CD1c-positive myeloid dendritic cell (primary cell): ENCODE measurements around the gene CUBN.
A peak's percentile ranks its signal among the peaks of the same experiment; 100 is the strongest.

Experiments
- DNase-seq: peaks from one replicate; pipeline ENCODE4 v3.0.0-alpha.2; 2016; ENCODE audit errors: extremely low spot score

The CUBN gene

GRCh38 chr10:16989826-16990293, 139.8 kb downstream of the CUBN start:
- DNase-seq: no peak

GRCh38 chr10:16988900-16989299, 140.7 kb downstream of the CUBN start:
- DNase-seq: no peak

- no peak for DNase-seq
Observed at GRCh38 chr10:16987976-16988610, 141.5 kb downstream of the CUBN start.

- DNase-seq: no peak
Observed at GRCh38 chr10:16987206-16987621, 142.4 kb downstream of the CUBN start.

- DNase-seq: no peak
Observed at GRCh38 chr10:16986406-16987205, 143.0 kb downstream of the CUBN start.

- DNase-seq: no peak
Observed at GRCh38 chr10:16986082-16986405, 143.6 kb downstream of the CUBN start.

GRCh38 chr10:16984242-16984641, 145.4 kb downstream of the CUBN start:
- no peak for DNase-seq

GRCh38 chr10:16976803-16977202, 152.8 kb downstream of the CUBN start:
- no peak for DNase-seq

- DNase-seq: no peak
Observed at GRCh38 chr10:16975188-16975587, 154.4 kb downstream of the CUBN start.

GRCh38 chr10:16968416-16969041, 161.1 kb downstream of the CUBN start:
- peak; percentile 72 for DNase-seq

GRCh38 chr10:16967866-16968415, 161.7 kb downstream of the CUBN start:
- DNase-seq: no peak

- peak; percentile 59 for DNase-seq
Observed at GRCh38 chr10:16966991-16967865, 162.4 kb downstream of the CUBN start.

GRCh38 chr10:16965740-16966447, 163.7 kb downstream of the CUBN start:
- DNase-seq: no peak

- DNase-seq: no peak
Observed at GRCh38 chr10:16965344-16965616, 164.3 kb downstream of the CUBN start.

GRCh38 chr10:16964576-16965343, 164.9 kb downstream of the CUBN start:
- no peak for DNase-seq

GRCh38 chr10:16960551-16960950, 169.1 kb downstream of the CUBN start:
- no peak for DNase-seq

GRCh38 chr10:16957038-16957437, 172.6 kb downstream of the CUBN start:
- DNase-seq: no peak

GRCh38 chr10:16954280-16955030, 175.2 kb downstream of the CUBN start:
- DNase-seq: no peak

- DNase-seq: no peak
Observed at GRCh38 chr10:16953270-16953669, 176.3 kb downstream of the CUBN start.

- DNase-seq: no peak
Observed at GRCh38 chr10:16952610-16953009, 177.0 kb downstream of the CUBN start.
